ENCODE data around the gene RNF130. TPM values are rescaled to one million over a fixed set of nuclear protein-coding genes. Genes with fewer than 3 reads are reported as not detected.

The RNF130 gene
- total RNA-seq, 1 experiment from 2014 or later = 31.4 TPM

GRCh38 chr5:179986328-179986727 lies 85.2 kb downstream of the RNF130 start:
- no TSS peak for BruUV-seq (replicated peaks)
- no peaks in the 10 kb centered on the region for H3K36me3 ChIP-seq (ENCODE audit: insufficient read depth, low read length, poor library complexity, severe bottlenecking)
- intact Hi-C loops (cut with micrococcal nuclease; ENCODE audit: unreplicated experiment) = no loop called here
- CTCF ChIA-PET = no interaction called here
- no peak overlapping the region for H3K4me3 ChIP-seq (ENCODE audit: low read depth, low read length, poor library complexity, severe bottlenecking)
- H3K4me1 ChIP-seq (ENCODE audit: insufficient read depth, low read length, poor library complexity, severe bottlenecking) = no peaks in the 10 kb centered on the region
- DNase-seq (ENCODE audit: low spot score) = no peak
- POLR2A ChIA-PET (ENCODE audit: low non-redundant PET) = no interaction called here
- H3K9me3 ChIP-seq (ENCODE audit: low read depth, low read length, poor library complexity, severe bottlenecking) = no peaks in the 10 kb centered on the region
- H3K27me3 ChIP-seq (replicated peaks; ENCODE audit: insufficient read depth, low read depth, low read length, poor library complexity) = no peaks in the 10 kb centered on the region
- TF ChIP-seq CTCF (conservative IDR thresholded peaks at IDR 0.05; ENCODE audit: low read depth, low read length) (no peak), EZH2 (IDR thresholded peaks at IDR 0.05; ENCODE audit: borderline replicate concordance, low read depth, low read length, poor library complexity, severe bottlenecking) (no peak)
- H3K27ac ChIP-seq (ENCODE audit: low read depth, low read length, poor library complexity, severe bottlenecking) = no peak overlapping the region

GRCh38 chr5:179981636-179982035 lies 89.9 kb downstream of the RNF130 start:
- CTCF ChIA-PET = no interaction called here

GRCh38 chr5:179980767-179981166 lies 90.8 kb downstream of the RNF130 start:
- CTCF ChIA-PET = no interaction called here
- intact Hi-C loops (cut with micrococcal nuclease; ENCODE audit: unreplicated experiment) = no loop called here
- Histone ChIP-seq H3K4me1 (ENCODE audit: insufficient read depth, low read length, poor library complexity, severe bottlenecking) (no peaks in the 10 kb centered on the region), H3K27me3 (replicated peaks; ENCODE audit: insufficient read depth, low read depth, low read length, poor library complexity) (no peaks in the 10 kb centered on the region), H3K36me3 (ENCODE audit: insufficient read depth, low read length, poor library complexity, severe bottlenecking) (no peaks in the 10 kb centered on the region), H3K9me3 (ENCODE audit: low read depth, low read length, poor library complexity, severe bottlenecking) (no peaks in the 10 kb centered on the region), H3K4me3 (ENCODE audit: low read depth, low read length, poor library complexity, severe bottlenecking) (no peak overlapping the region), H3K27ac (ENCODE audit: low read depth, low read length, poor library complexity, severe bottlenecking) (no peak overlapping the region)
- no TSS peak for BruUV-seq (replicated peaks)
- no peak for TF ChIP-seq CTCF (conservative IDR thresholded peaks at IDR 0.05; ENCODE audit: low read depth, low read length)
- no peak for TF ChIP-seq EZH2 (IDR thresholded peaks at IDR 0.05; ENCODE audit: borderline replicate concordance, low read depth, low read length, poor library complexity, severe bottlenecking)
- POLR2A ChIA-PET (ENCODE audit: low non-redundant PET) = no interaction called here
- no peak for DNase-seq (ENCODE audit: low spot score)

More at GRCh38 chr5:179981636-179982035, 89.9 kb downstream of the RNF130 start:
- DNase-seq (ENCODE audit: low spot score) = no peak
- intact Hi-C loops (cut with micrococcal nuclease; ENCODE audit: unreplicated experiment) = no loop called here
- no peaks in the 10 kb centered on the region for H3K36me3 ChIP-seq (ENCODE audit: insufficient read depth, low read length, poor library complexity, severe bottlenecking)
- H3K4me1 ChIP-seq (ENCODE audit: insufficient read depth, low read length, poor library complexity, severe bottlenecking) = no peaks in the 10 kb centered on the region
- H3K4me3 ChIP-seq (ENCODE audit: low read depth, low read length, poor library complexity, severe bottlenecking) = no peak overlapping the region
- TF ChIP-seq EZH2 (IDR thresholded peaks at IDR 0.05; ENCODE audit: borderline replicate concordance, low read depth, low read length, poor library complexity, severe bottlenecking) = no peak
- no peak for TF ChIP-seq CTCF (conservative IDR thresholded peaks at IDR 0.05; ENCODE audit: low read depth, low read length)
- H3K9me3 ChIP-seq (ENCODE audit: low read depth, low read length, poor library complexity, severe bottlenecking) = no peaks in the 10 kb centered on the region
- H3K27ac ChIP-seq (ENCODE audit: low read depth, low read length, poor library complexity, severe bottlenecking) = no peak overlapping the region
- no TSS peak for BruUV-seq (replicated peaks)
- H3K27me3 ChIP-seq (replicated peaks; ENCODE audit: insufficient read depth, low read depth, low read length, poor library complexity) = no peaks in the 10 kb centered on the region
- POLR2A ChIA-PET (ENCODE audit: low non-redundant PET) = no interaction called here

Measured in A673 (cell line).